Measurements from ENCODE around the gene CATSPERD. TPM values are rescaled to one million over a fixed set of nuclear protein-coding genes. Genes with fewer than 3 reads are reported as not detected.

The CATSPERD gene
- total RNA-seq, 1 donor from 2014 or later: not detected

DNA sequence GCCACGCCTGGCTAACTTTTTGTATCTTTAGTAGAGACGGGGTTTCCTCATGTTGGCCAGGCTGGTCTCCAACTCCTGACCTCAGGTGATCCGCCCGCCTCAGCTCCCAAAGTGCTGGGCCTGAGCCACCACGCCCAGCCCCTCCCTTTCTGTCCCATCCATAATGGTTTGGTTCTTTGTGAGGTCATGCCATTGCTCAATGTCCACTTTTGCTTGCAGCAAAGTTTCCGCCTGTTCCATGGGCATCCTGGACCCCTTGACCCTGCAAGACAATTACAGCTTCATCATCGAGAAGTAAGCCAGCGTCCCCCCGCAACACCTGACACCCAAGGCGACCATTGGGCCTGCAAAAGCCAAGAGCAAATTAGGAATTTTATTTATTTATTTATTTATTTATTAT lies 47.5 kb downstream of the CATSPERD start:
- no peaks in the 10 kb centered on the region for H3K9me3 Mint-ChIP-seq
- CTCF ChIA-PET: no interaction called here
- no peaks in the 10 kb centered on the region for H3K27me3 Mint-ChIP-seq
- DNase-seq (no peak), ATAC-seq (ENCODE audit: low read depth) (no peak)
- no peaks in the 10 kb centered on the region for H3K36me3 Mint-ChIP-seq (ENCODE audit: low read depth)
- H3K4me3 Mint-ChIP-seq: no peak overlapping the region
- intact Hi-C loops (cut with micrococcal nuclease): no loop called here
- no peak for TF ChIP-seq CTCF (IDR thresholded peaks at IDR 0.05)
- POLR2A ChIA-PET: no interaction called here
- H3K4me1 Mint-ChIP-seq: no peaks in the 10 kb centered on the region
- no peak overlapping the region for H3K27ac Mint-ChIP-seq

- no peaks in the 10 kb centered on the region for H3K27me3 Mint-ChIP-seq
Measured at GRCh38 chr19:5772416-5772815, 52.0 kb downstream of the CATSPERD start.

GRCh38 chr19:5773276-5773675 lies 52.8 kb downstream of the CATSPERD start:
- Mint-ChIP-seq H3K4me3 (no peak overlapping the region), H3K27me3 (no peaks in the 10 kb centered on the region), H3K4me1 (no peaks in the 10 kb centered on the region), H3K9me3 (no peaks in the 10 kb centered on the region), H3K27ac (no peak overlapping the region), H3K36me3 (ENCODE audit: low read depth) (no peaks in the 10 kb centered on the region)
- ATAC-seq (ENCODE audit: low read depth) (no peak), DNase-seq (no peak)
- ChIA-PET POLR2A (no interaction called here), CTCF (no interaction called here)
- intact Hi-C loops (cut with micrococcal nuclease): no loop called here
- TF ChIP-seq CTCF (IDR thresholded peaks at IDR 0.05): no peak

More at GRCh38 chr19:5772416-5772815, 52.0 kb downstream of the CATSPERD start:
- POLR2A ChIA-PET: no interaction called here
- intact Hi-C loops (cut with micrococcal nuclease): no loop called here
- Mint-ChIP-seq H3K27ac (no peak overlapping the region), H3K36me3 (ENCODE audit: low read depth) (no peaks in the 10 kb centered on the region), H3K4me3 (no peak overlapping the region), H3K4me1 (no peaks in the 10 kb centered on the region), H3K9me3 (no peaks in the 10 kb centered on the region)
- no peak for TF ChIP-seq CTCF (IDR thresholded peaks at IDR 0.05)
- ATAC-seq (ENCODE audit: low read depth): no peak
- DNase-seq: no peak
- CTCF ChIA-PET: no interaction called here

GRCh38 chr19:5774921-5775320 lies 54.5 kb downstream of the CATSPERD start:
- no peak overlapping the region for H3K4me3 Mint-ChIP-seq
- ATAC-seq (ENCODE audit: low read depth) (no peak), DNase-seq (no peak)
- ChIA-PET POLR2A (interaction anchor here (0.7 kb wide), 1 partner anchor 1402 kb away, joined by 4 read pairs; no protein-coding TSS in a partner anchor), CTCF (no interaction called here)
- H3K27me3 Mint-ChIP-seq: no peaks in the 10 kb centered on the region
- H3K9me3 Mint-ChIP-seq: no peaks in the 10 kb centered on the region
- TF ChIP-seq CTCF (IDR thresholded peaks at IDR 0.05): no peak
- no peaks in the 10 kb centered on the region for H3K36me3 Mint-ChIP-seq (ENCODE audit: low read depth)
- H3K4me1 Mint-ChIP-seq: no peaks in the 10 kb centered on the region
- H3K27ac Mint-ChIP-seq: no peak overlapping the region
- intact Hi-C loops (cut with micrococcal nuclease): no loop called here

DNA sequence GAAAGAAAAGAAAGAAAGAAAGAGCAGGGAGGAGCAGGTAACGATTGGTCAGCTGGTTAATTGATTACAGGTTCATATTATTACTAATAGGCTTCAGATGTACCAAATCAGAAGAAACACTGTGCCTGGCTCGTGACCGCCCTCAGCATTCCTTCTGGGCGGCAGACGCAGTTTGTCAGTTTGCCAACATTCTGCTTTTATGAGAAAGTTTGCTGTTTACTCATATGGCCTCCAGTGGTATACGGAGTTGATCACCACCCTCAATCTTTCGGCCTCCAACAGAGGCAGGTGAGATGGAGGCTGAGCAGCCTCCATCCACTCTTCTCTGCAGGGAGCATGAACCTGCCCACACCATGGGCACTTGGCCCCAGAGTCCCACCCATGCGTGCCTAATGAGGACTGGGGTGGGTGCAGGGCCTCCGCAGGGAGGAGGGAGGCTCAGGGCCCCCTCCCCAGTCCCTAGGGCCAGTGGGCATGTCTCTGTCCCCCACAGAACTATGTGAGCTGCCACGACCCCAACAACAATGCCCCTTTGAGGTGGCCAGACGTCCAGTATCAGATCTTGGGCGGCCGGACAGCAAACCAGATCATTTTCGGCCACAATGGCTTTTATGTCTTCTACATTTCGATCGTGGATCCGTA lies 55.4 kb downstream of the CATSPERD start:
- Mint-ChIP-seq H3K27ac (no peak overlapping the region), H3K27me3 (no peaks in the 10 kb centered on the region), H3K4me1 (no peaks in the 10 kb centered on the region), H3K36me3 (ENCODE audit: low read depth) (no peaks in the 10 kb centered on the region), H3K4me3 (no peak overlapping the region), H3K9me3 (no peaks in the 10 kb centered on the region)
- POLR2A ChIA-PET: no interaction called here
- CTCF ChIA-PET: no interaction called here
- no peak for TF ChIP-seq CTCF (IDR thresholded peaks at IDR 0.05)
- ATAC-seq (ENCODE audit: low read depth): no peak
- DNase-seq: no peak
- intact Hi-C loops (cut with micrococcal nuclease): no loop called here
